HepG2 (cell line): ENCODE data around the gene DDAH2. TPM values are rescaled to one million over a fixed set of nuclear protein-coding genes. Genes with fewer than 3 reads are reported as not detected.

ENCODE experiments used
- ARID2 ChIP-seq: sonication (generic); formaldehyde crosslinking; IDR thresholded peaks from 2 replicates; pipeline ENCODE4 v1.8.1; 2022; ENCODE audit warnings: mild to moderate bottlenecking, missing genetic modification reagents, borderline replicate concordance
- ELF4 ChIP-seq: sonication (generic); formaldehyde crosslinking; IDR thresholded peaks from 2 replicates; pipeline ENCODE4 v1.5.0; 2020; ENCODE audit warnings: missing genetic modification reagents, mild to moderate bottlenecking, moderate library complexity, borderline replicate concordance
- NFYB ChIP-seq: sonication (generic); formaldehyde crosslinking; IDR thresholded peaks from 2 replicates; pipeline ENCODE4 v1.4.0; 2020; ENCODE audit warnings: missing genetic modification reagents
- RORA ChIP-seq: sonication (generic); formaldehyde crosslinking; IDR thresholded peaks from 2 replicates; pipeline ENCODE4 v1.5.0; 2020; ENCODE audit warnings: mild to moderate bottlenecking, missing genetic modification reagents, moderate library complexity
- SMAD9 ChIP-seq: sonication (generic); formaldehyde crosslinking; IDR thresholded peaks from 2 replicates; pipeline ENCODE4 v1.5.1; 2020; ENCODE audit warnings: mild to moderate bottlenecking, missing genetic modification reagents
- STAG1 ChIP-seq: sonication (generic); formaldehyde crosslinking; IDR thresholded peaks from 2 replicates; pipeline ENCODE4 v1.4.0; 2020; ENCODE audit warnings: missing genetic modification reagents
- TSC22D2 ChIP-seq: sonication (generic); formaldehyde crosslinking; IDR thresholded peaks from 2 replicates; pipeline ENCODE4 v1.5.1; 2020; ENCODE audit warnings: missing genetic modification reagents, mild to moderate bottlenecking, borderline replicate concordance
- ZFP90 ChIP-seq: sonication (generic); formaldehyde crosslinking; IDR thresholded peaks from 2 replicates; pipeline ENCODE4 v1.8.0; 2022; ENCODE audit warnings: missing genetic modification reagents, mild to moderate bottlenecking, inconsistent platforms, borderline replicate concordance
- ZFX ChIP-seq: sonication (generic); formaldehyde crosslinking; IDR thresholded peaks from 2 replicates; pipeline ENCODE4 v1.4.0; 2020; ENCODE audit warnings: mild to moderate bottlenecking, low read depth, missing genetic modification reagents, moderate library complexity
- ZFYVE20 ChIP-seq: sonication (generic); formaldehyde crosslinking; IDR thresholded peaks from 2 replicates; pipeline ENCODE4 v1.8.0; 2023; ENCODE audit warnings: low read depth, mild to moderate bottlenecking, moderate library complexity, missing genetic modification reagents, borderline replicate concordance
- ZNF101 ChIP-seq: sonication (generic); formaldehyde crosslinking; IDR thresholded peaks from 2 replicates; pipeline ENCODE4 v1.4.0; 2020; ENCODE audit warnings: mild to moderate bottlenecking, low read depth, missing genetic modification reagents, borderline replicate concordance
- ZNF484 ChIP-seq: sonication (generic); formaldehyde crosslinking; IDR thresholded peaks from 2 replicates; pipeline ENCODE4 v1.5.1; 2020; ENCODE audit warnings: mild to moderate bottlenecking, low read depth, missing genetic modification reagents, borderline replicate concordance
- ZZZ3 ChIP-seq: sonication (generic); formaldehyde crosslinking; IDR thresholded peaks from 2 replicates; pipeline ENCODE4 v1.4.0; 2020; ENCODE audit warnings: missing genetic modification reagents, mild to moderate bottlenecking, borderline replicate concordance
- polyA plus RNA-seq, 8 experiments: library from polyadenylated mRNA; depleted of rRNA in 3 of 8; stranded (reverse) in 7 of 8; unstranded in 1 of 8; fragments of >200 nt; fragmentation: Illumina TruSeq in 4 of 8; extraction: Trizol in 4 of 8; gene quantifications; 2 replicates each; pipeline versions ENCODE4 v1.2.1 to v1.2.3, GENCODE V29; 2011 to 2016; ENCODE audit warnings: low read depth in 4 of 8, missing spikeins in 1 of 8, mixed read lengths in 1 of 8; ENCODE audit not compliant: insufficient read depth in 1 of 8
- total RNA-seq, 5 experiments: library from RNA; depleted of rRNA; stranded (reverse); fragments of >200 nt; fragmentation: Illumina TruSeq; extraction: Trizol; gene quantifications; 2 replicates each; pipeline ENCODE4 v1.2.3, GENCODE V29; 2016; ENCODE audit warnings: low read depth in 1 of 5
- TF ChIP-seq, protein P1 (sequence below): sonication (generic); formaldehyde crosslinking; IDR thresholded peaks from 2 replicates; pipeline ENCODE4 v1.9.0; 2022; ENCODE audit warnings: missing genetic modification reagents, mild to moderate bottlenecking, borderline replicate concordance
- TF ChIP-seq, protein P2 (sequence below): sonication (generic); formaldehyde crosslinking; IDR thresholded peaks from 2 replicates; pipeline ENCODE4 v1.5.0; 2020; ENCODE audit warnings: mild to moderate bottlenecking, missing genetic modification reagents, moderate library complexity
- TF ChIP-seq, protein P3 (sequence below): IDR thresholded peaks from 2 replicates; pipeline ENCODE4 v1.6.1; 2016; ENCODE audit warnings: low read depth
- TF ChIP-seq, protein P4 (sequence below): sonication (generic); formaldehyde crosslinking; IDR thresholded peaks from 2 replicates; pipeline ENCODE4 v1.8.1; 2023; ENCODE audit warnings: mild to moderate bottlenecking, missing genetic modification reagents

The DDAH2 gene
- total and polyA plus RNA-seq, 2 of the 13 experiments (the other 11 are each of a cell fraction or from before 2014, with no cell fraction given), result 16.4 to 21.1 TPM

DNA sequence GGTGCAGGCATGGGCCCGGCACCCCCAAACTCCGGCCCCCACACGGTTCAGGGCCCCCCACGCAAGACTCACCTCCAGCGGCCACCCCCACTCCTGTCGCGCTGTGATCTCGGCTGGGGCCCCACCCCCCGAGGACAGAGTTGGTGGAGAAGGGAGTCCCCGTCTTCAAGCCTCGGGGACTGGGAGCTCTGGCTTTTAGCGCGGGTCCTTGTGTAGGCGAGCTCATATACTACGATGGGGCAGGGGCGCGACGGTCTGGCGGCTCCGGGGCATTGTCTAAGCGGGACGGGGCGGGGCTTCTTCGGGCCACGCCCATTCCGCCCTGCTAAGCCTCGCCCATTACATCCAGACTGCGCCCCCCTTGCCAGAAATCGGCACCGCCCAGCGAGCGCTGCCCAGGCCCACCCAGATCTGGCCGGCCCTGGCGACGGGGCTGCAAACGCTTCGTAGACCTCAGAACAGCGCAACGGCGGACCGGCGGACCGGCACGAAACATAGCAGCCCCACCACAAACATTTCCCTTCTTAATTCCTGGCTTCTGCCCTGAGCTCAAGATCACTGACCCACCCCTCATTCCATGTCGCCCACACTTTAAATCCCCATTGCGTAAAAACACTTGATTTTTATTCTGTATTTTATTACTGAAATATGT is 1.0 kb upstream of the DDAH2 start (continued):
- TF ChIP-seq, protein P1, sequence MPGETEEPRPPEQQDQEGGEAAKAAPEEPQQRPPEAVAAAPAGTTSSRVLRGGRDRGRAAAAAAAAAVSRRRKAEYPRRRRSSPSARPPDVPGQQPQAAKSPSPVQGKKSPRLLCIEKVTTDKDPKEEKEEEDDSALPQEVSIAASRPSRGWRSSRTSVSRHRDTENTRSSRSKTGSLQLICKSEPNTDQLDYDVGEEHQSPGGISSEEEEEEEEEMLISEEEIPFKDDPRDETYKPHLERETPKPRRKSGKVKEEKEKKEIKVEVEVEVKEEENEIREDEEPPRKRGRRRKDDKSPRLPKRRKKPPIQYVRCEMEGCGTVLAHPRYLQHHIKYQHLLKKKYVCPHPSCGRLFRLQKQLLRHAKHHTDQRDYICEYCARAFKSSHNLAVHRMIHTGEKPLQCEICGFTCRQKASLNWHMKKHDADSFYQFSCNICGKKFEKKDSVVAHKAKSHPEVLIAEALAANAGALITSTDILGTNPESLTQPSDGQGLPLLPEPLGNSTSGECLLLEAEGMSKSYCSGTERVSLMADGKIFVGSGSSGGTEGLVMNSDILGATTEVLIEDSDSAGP, result peak; percentile 77; the same call in 1 of the 2 replicates
- TF ChIP-seq SMAD9 (CRISPR knock-in tag) (no peak), ZNF484 (no peak), ZNF101 (no peak), ZFX (peak; percentile 28), STAG1 (CRISPR knock-in tag) (no peak), NFYB (CRISPR knock-in tag) (no peak), RORA (CRISPR knock-in tag) (no peak), ELF4 (0 out of 2 replicates have a peak, but pooled peaks have one; percentile 64), ZZZ3 (CRISPR knock-in tag) (no peak), TSC22D2 (CRISPR knock-in tag) (no peak; the same call in 1 of the 2 replicates), ARID2 (CRISPR knock-in tag) (peak; percentile 94), ZFP90 (no peak), ZFYVE20 (CRISPR knock-in tag) (no peak)
- TF ChIP-seq, protein P2, sequence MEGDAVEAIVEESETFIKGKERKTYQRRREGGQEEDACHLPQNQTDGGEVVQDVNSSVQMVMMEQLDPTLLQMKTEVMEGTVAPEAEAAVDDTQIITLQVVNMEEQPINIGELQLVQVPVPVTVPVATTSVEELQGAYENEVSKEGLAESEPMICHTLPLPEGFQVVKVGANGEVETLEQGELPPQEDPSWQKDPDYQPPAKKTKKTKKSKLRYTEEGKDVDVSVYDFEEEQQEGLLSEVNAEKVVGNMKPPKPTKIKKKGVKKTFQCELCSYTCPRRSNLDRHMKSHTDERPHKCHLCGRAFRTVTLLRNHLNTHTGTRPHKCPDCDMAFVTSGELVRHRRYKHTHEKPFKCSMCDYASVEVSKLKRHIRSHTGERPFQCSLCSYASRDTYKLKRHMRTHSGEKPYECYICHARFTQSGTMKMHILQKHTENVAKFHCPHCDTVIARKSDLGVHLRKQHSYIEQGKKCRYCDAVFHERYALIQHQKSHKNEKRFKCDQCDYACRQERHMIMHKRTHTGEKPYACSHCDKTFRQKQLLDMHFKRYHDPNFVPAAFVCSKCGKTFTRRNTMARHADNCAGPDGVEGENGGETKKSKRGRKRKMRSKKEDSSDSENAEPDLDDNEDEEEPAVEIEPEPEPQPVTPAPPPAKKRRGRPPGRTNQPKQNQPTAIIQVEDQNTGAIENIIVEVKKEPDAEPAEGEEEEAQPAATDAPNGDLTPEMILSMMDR, result peak; percentile 23; the same call in 1 of the 2 replicates
- TF ChIP-seq, protein P3, sequence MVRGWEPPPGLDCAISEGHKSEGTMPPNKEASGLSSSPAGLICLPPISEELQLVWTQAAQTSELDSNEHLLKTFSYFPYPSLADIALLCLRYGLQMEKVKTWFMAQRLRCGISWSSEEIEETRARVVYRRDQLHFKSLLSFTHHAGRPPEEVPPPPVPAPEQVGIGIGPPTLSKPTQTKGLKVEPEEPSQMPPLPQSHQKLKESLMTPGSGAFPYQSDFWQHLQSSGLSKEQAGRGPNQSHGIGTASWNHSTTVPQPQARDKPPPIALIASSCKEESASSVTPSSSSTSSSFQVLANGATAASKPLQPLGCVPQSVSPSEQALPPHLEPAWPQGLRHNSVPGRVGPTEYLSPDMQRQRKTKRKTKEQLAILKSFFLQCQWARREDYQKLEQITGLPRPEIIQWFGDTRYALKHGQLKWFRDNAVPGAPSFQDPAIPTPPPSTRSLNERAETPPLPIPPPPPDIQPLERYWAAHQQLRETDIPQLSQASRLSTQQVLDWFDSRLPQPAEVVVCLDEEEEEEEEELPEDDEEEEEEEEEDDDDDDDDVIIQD (CRISPR knock-in tag), result no peak
- TF ChIP-seq, protein P4, sequence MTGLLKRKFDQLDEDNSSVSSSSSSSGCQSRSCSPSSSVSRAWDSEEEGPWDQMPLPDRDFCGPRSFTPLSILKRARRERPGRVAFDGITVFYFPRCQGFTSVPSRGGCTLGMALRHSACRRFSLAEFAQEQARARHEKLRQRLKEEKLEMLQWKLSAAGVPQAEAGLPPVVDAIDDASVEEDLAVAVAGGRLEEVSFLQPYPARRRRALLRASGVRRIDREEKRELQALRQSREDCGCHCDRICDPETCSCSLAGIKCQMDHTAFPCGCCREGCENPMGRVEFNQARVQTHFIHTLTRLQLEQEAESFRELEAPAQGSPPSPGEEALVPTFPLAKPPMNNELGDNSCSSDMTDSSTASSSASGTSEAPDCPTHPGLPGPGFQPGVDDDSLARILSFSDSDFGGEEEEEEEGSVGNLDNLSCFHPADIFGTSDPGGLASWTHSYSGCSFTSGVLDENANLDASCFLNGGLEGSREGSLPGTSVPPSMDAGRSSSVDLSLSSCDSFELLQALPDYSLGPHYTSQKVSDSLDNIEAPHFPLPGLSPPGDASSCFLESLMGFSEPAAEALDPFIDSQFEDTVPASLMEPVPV, result peak; percentile 91; the same call in 1 of the 2 replicates
